HG02840 (cell line): ENCODE results near the gene STEAP1B.
"Not testable (repeated sequence)": the region's sequence is repeated elsewhere in the genome, so short reads cannot be mapped to it uniquely, and the experiment has no call there.

ENCODE experiments used
- ATAC-seq: cut with Tn5 transposase; IDR thresholded peaks from one replicate; pipeline ENCODE4 v1.9.1; 2021; ENCODE audit warnings: mild to moderate bottlenecking, moderate library complexity, moderate number of reproducible peaks; ENCODE audit not compliant: unreplicated experiment, low FRiP score

STEAP1B gene

DNA sequence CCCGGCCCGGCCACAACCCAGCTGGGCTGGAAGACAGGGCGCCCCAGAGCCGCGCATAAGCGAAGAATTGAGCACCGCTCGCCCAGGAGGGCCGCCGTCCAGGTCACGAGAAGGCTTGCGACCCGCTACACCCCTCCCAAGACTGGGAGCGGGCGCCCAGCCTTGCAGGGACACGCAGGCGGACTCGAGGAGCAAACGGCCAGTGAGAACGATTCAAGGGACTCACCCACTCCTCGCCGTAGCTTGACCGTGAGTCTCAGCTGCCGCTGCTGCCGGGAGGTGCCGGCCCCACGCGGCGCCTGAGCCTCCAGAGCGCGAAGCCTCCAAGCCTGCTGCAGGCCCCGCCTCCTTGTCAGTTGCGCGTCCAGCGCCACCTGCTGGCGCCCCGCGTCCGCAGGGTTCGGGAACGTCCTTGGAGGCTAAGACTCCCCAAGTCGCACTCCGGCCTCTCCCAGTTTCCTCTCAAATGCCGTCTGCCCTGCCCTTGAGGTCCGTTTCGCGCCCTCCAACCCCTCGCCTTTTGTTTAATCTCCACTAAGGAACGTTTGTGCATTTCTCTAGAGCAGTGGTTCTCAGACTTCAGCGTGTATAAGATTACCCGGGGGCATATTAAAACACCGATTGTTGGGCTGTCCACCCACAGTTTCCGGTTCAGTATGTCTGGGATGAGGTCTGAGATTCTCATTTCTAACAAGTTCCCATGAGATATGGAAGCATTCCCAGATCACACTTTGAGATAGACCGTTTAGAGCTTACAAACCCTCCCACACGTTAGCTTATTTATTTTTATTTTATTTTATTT, at the start of gene STEAP1B:
TSS of gene STEAP1B (minus strand) at position 301 of the 802 bp plus-strand sequence. CDS start 5,333 bp downstream, outside the sequence.
- peak; percentile 92 for ATAC-seq

DNA sequence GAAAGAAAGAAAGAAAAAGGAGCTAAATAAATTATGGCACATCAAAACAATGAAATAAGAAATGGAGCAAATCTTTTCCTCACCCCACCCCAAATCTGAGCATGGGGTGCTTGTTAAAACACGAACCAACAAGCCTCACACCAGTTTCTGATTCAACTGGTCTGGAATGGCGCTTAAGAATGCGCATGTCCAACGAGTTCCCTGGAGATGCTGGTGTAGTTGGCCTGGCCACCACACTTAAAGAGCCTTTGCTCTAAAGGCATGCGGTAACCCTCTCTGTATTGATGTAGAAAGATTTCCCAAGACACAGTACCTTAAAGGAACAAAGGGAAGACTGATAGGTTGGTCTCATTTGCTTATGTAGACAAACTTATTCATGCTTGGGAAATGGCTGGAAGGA, 49.1 kb upstream of the STEAP1B start:
- ATAC-seq, result no peak

GRCh38 chr7:22548313-22548712, 48.3 kb upstream of the STEAP1B start:
- no peak for ATAC-seq

DNA sequence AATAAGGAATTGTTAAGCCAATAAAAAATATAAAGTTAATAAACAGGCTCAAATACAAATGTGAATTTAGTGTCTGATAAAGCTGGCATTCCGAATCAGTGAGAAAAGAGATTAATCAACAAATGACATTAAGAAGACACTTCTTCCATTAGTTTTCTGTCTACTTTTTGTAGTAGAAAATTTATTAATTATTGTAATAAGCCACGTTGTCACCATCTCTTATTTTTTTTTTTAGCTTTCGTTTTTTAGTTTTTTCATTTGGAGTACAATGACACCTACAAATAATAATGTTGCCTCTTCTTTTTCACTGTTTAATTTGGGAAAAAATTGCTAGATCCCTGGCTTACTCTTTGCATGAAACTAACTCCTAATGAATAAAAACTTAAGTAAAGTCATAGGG, 46.8 kb upstream of the STEAP1B start:
- ATAC-seq, result no peak

DNA sequence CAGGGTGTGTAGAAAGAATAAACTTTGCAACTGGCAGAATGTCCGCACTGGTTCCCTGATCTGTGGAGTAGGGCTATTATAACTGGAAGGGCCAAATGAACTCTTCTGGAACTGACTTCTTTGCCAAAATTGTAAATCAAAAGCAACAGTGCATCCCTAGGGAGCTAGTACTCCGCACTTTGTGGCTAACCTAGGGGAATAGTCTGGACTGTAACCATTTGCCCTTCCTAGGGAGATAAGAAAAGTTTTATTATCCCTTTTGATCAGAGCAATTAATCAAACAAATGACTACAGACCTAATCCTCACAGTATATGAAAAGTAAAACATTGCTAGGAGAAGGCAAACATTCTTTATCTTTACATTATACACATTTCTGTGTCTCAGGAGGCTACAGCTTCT, 45.5 kb upstream of the STEAP1B start:
- no peak for ATAC-seq

- no peak for ATAC-seq
These were observed 44.3 kb upstream of the STEAP1B start for GRCh38 chr7:22544245-22544644.

GRCh38 chr7:22543169-22543568, 43.2 kb upstream of the STEAP1B start:
- ATAC-seq, result no peak

DNA sequence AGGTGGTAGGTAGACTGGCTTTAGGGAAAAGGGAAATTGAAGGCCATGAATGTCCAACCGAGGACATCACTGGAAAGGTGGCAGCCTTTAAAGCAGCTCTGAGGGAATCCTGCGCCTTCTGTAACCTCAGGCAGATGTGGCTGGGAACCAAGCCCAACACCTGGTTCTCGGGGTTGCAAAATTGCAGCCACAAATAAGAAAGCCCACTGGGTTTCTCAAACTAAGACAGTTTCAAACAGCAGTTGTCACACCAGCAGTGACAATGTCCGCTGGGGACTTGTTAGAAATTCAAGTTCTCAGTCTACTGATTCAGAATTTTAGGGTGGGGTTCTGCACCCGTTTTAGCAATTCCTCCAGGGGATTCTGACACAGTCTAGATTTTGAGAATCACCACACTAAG, 42.7 kb upstream of the STEAP1B start:
- no peak for ATAC-seq

DNA sequence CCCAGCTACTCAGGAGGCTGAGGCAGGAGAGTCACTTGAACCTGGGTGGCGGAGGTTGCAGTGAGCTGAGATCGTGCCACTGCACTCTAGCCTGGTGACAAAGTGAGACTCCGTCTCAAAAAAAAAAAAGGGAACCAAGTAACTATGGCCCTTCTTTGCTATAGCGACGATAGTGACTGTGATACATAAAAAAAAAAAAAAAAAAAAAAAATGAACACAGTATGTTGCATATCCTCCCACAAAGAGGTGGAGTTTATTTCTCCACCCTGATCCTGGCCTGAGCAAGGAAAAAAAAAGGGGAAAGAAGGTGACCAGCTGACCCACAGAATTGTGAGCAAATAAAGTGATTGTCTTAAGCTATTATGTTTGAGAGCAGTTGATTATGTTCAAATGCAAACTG, 42.3 kb upstream of the STEAP1B start:
- no peak for ATAC-seq

- no peak for ATAC-seq
These were observed 41.8 kb upstream of the STEAP1B start for GRCh38 chr7:22541789-22542188.

DNA sequence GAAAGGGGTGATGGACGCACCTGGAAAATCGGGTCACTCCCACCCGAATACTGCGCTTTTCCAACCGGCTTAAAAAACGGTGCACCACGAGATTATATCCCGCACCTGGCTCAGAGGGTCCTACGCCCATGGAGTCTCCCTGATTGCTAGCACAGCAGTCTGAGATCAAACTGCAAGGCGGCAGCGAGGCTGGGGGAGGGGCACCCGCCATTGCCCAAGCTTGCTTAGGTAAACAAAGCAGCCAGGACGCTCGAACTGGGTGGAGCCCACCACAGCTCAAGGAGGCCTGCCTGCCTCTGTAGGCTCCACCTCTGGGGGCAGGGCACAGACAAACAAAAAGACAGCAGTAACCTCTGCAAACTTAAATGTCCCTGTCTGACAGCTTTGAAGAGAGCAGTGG, 28.5 kb upstream of the STEAP1B start:
- ATAC-seq, result not testable (repeated sequence)

DNA sequence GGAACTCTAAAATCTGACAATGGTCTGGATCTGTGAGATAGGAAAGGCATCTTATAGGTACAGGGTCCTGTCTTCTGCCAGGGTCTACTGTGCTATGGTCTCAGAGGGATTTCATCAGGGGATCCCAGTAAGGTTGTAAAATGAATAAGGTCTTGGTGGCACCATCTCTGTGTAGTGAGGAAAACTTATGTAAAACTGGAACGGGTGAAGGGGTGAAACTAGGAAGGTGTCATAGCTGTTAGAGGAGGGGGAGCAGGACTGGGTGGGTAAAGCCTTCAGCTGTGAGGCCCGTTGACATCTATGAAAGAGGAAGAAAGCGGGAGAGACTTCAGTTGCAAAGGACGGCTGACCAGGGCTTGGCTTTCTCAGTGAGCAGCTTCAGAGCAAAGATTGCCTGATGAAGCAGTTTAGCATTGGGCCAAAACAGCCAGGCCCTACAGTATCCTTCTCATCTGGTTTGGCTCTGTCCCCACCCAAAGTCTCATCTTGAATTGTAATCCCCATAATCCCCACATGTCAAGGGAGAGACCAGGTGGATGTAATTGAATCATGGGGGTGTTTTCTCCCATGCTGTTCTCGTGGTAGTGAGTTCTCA, 24.5 kb upstream of the STEAP1B start:
- ATAC-seq, result not testable (repeated sequence)

GRCh38 chr7:22523478-22524352, 23.7 kb upstream of the STEAP1B start:
- ATAC-seq, result not testable (repeated sequence)

DNA sequence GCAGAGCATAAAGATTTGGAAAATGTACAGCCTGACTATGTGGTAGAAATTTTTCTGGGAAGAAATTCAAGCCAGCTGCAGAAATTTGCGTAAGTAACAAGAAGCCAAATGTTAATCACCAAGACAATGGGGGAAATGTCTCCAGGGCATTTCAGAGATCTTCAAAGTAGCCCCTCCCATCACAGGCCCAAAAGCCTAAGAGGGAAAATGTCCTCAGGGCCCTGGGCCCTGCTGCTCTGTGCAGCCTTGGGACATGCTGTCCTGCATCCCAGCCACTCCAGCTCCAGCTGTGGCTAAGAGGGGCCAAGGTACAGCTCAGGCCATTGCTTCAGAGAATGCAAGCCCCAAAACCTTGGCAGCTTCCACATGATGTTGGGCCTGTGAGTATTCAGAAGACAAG, 19.6 kb upstream of the STEAP1B start:
- ATAC-seq, result not testable (repeated sequence)

- ATAC-seq, result not testable (repeated sequence)
These were observed 17.0 kb upstream of the STEAP1B start for GRCh38 chr7:22516950-22517349.

GRCh38 chr7:22514963-22515362, 15.0 kb upstream of the STEAP1B start:
- not testable (repeated sequence) for ATAC-seq

DNA sequence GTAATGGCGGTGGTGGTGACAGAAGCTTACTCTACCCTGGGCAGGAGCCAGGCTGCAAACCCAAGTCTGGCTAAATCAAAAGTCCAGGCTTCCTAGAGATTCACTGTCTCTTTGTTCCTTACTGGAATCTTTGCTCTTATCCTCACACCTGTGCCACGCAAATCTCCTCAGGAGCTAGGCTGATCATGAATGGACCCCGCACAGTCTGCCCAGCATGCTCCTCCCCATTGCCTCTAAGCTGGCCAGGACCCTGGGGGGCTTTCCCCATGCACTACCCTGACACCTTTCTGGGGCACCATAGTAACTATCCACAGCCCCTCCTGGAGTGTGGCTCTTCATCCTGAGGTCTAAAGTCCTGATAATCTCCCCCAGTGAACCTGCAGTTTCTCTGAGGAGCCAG, 7.3 kb upstream of the STEAP1B start:
- not testable (repeated sequence) for ATAC-seq

GRCh38 chr7:22506316-22507020, 6.5 kb upstream of the STEAP1B start:
- not testable (repeated sequence) for ATAC-seq

DNA sequence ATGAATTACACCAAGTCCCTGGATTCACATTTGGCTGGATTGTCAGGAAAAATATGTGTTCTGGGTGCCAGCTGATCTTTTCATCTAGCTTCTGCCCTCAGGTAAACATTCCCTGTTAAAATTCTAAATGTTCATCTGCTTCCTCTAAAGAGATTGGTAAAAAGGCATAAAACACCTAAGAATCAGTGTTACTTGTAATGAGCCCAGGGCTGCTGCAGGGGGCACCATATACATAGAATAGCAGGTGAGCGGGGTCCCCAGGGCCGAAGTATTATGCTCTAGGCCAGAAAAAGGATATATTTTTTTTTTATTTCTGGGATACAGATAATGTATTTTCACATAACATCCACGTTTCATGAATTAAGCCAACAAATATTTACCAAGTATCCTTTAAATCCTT, 4.5 kb upstream of the STEAP1B start:
- ATAC-seq, result not testable (repeated sequence)

- not testable (repeated sequence) for ATAC-seq
These were observed 2.1 kb upstream of the STEAP1B start for GRCh38 chr7:22502104-22502503.
